ENCODE measurements around the gene PILRB. TPM values are rescaled to one million over a fixed set of nuclear protein-coding genes. Genes with fewer than 3 reads are reported as not detected.

Gene PILRB
- total and polyA plus RNA-seq, 8 donors, result 24.0 to 47.7 (median 44.0) TPM

DNA sequence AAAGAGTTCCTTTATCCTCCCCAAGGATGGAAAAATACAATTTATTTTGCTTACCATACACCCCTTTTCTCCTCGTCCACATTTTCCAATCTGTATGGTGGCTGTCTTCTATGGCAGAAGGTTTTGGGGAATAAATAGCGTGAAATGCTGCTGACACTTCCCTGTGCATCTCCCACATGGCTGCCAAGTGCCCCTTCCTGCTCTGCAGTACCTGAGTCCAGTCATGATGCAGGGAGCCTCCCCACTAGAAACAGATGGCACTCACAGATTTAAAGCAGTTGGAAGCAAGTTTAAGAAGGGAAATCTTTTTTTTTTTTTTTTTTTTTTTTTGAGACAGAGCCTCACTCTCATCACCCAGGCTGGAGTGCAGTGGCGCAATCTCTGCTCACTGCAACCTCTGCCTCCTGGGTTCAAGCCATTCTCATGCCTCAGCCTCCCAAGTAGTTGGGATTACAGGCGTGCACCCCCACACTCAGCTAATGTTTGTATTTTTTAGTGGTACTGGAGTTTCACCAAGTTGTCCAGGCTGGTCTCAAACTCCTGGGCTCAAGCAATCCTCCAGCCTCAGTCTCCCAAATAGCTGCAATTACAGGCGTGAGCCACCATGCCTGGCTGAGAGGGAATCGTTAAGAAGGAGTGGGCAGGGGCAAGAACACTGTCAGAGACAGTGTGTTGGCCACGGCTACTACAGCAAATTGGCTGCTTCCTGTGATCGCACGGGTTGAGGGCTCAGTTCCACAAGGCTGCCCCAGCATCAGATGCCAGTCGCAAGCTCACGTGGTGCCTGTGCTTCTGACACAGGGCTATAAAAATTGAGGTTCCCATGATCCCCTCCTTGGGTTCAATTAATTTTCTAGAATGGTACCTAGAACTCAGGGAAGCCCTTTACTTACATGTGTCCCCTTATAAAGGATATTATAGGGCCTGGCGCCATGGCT is 10.0 kb downstream of the PILRB start:
- DNase-seq (peak in 2 of 4 donors; percentile 57 to 63), ATAC-seq (no peak)
- TF ChIP-seq, protein P1, sequence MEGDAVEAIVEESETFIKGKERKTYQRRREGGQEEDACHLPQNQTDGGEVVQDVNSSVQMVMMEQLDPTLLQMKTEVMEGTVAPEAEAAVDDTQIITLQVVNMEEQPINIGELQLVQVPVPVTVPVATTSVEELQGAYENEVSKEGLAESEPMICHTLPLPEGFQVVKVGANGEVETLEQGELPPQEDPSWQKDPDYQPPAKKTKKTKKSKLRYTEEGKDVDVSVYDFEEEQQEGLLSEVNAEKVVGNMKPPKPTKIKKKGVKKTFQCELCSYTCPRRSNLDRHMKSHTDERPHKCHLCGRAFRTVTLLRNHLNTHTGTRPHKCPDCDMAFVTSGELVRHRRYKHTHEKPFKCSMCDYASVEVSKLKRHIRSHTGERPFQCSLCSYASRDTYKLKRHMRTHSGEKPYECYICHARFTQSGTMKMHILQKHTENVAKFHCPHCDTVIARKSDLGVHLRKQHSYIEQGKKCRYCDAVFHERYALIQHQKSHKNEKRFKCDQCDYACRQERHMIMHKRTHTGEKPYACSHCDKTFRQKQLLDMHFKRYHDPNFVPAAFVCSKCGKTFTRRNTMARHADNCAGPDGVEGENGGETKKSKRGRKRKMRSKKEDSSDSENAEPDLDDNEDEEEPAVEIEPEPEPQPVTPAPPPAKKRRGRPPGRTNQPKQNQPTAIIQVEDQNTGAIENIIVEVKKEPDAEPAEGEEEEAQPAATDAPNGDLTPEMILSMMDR (IDR thresholded peaks at IDR 0.05), result no peak
- Histone ChIP-seq H3K9me3 (no peaks in the 10 kb centered on the region), H3K4me3 (no peak overlapping the region), H3K4me1 (peaks cover 0 to 80% of the 10 kb centered on the region in 2 donors), H3K36me3 (peaks cover 0 to 17% of the 10 kb centered on the region in 2 donors), H3K27me3 (no peaks in the 10 kb centered on the region), H3K27ac (peak overlapping the region; percentile 67 to 92)
- intact Hi-C loops (cut with DNase I), result no loop called here

DNA sequence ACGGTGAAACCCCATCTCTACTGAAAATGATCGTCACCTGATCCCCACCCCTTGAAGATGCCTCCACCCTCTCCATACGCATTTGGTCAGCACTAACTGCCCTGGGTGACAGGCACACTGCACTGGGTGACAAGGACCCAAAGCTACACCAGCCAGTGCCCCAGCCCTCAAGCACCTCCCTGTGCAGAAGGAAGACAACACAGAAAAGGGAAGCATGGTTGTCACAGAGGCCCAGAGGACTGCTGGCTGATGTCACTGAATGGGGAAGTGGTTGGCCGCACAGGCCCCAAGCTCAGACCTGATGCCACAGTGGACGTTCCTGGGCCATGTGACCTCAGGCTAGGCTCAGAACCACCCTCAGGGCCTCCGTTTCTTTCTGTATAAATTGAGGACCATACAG is 11.2 kb downstream of the PILRB start:
- no peaks in the 10 kb centered on the region for H3K27me3 ChIP-seq
- intact Hi-C loops (cut with DNase I), result no loop called here
- H3K4me1 ChIP-seq, result peaks cover 0 to 84% of the 10 kb centered on the region in 2 donors
- H3K27ac ChIP-seq, result peak overlapping the region; percentile 75 to 92
- no peak overlapping the region for H3K4me3 ChIP-seq
- ATAC-seq (peak; percentile 72), DNase-seq (peak in 3 of 4 donors; percentile 21 to 92 (median 91))
- H3K36me3 ChIP-seq, result peaks cover 0 to 6% of the 10 kb centered on the region in 2 donors
- no peaks in the 10 kb centered on the region for H3K9me3 ChIP-seq
- TF ChIP-seq, protein P1 (IDR thresholded peaks at IDR 0.05), result no peak

DNA sequence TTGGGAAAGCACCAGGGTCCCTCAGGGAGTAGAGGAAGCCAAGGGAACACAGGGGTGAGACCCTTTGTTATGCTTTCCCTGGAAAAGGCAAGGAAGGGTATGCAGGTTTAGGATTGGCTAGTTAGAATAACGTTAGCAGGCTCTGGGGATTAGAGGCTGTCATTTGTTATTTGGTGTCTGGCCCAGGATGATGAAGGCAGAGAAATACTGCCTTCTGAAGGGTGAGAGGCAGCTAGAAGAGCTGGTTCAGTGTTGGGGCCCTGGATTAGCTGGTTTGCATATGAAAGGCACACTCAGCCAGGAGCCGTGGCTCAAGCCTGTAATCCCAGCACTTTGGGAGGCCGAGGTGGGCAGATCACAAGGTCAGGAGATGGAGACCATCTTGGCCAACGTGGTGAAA is 12.4 kb downstream of the PILRB start:
- no peaks in the 10 kb centered on the region for H3K27me3 ChIP-seq
- H3K27ac ChIP-seq, result peak overlapping the region; percentile 75 to 92
- H3K36me3 ChIP-seq, result peaks cover 0 to 6% of the 10 kb centered on the region in 2 donors
- peaks cover 0 to 80% of the 10 kb centered on the region in 2 donors for H3K4me1 ChIP-seq
- H3K9me3 ChIP-seq, result no peaks in the 10 kb centered on the region
- intact Hi-C loops (cut with DNase I), result no loop called here
- H3K4me3 ChIP-seq, result no peak overlapping the region
- no peak for ATAC-seq
- DNase-seq, result no peak
- TF ChIP-seq, protein P1 (IDR thresholded peaks at IDR 0.05), result no peak

DNA sequence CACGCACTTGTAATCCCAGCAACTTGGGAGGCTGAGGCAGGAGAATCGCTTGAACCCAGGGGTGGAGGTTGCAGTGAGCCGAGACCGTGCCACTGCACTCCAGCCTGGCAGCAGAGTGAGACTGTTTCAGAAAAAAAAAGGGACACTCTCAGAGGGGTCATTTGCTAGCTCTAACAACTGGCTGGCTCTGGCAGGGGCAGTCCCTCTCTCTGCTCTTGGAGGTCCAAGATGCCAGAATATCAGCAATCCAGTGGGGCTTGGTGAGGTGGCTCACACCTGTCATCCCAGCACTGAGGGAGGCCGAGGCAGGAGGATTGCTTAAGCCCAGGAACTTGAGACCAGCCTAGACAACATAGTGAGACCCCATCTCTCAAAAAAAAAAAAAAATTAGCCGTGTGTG is 12.8 kb downstream of the PILRB start:
- ATAC-seq (no peak), DNase-seq (no peak)
- no peak overlapping the region for H3K4me3 ChIP-seq
- TF ChIP-seq, protein P1 (IDR thresholded peaks at IDR 0.05), result no peak
- intact Hi-C loops (cut with DNase I), result no loop called here
- H3K9me3 ChIP-seq, result no peaks in the 10 kb centered on the region
- peak overlapping the region; percentile 75 to 94 for H3K27ac ChIP-seq
- peaks cover 0 to 78% of the 10 kb centered on the region in 2 donors for H3K4me1 ChIP-seq
- peaks cover 0 to 6% of the 10 kb centered on the region in 2 donors for H3K36me3 ChIP-seq
- no peaks in the 10 kb centered on the region for H3K27me3 ChIP-seq

DNA sequence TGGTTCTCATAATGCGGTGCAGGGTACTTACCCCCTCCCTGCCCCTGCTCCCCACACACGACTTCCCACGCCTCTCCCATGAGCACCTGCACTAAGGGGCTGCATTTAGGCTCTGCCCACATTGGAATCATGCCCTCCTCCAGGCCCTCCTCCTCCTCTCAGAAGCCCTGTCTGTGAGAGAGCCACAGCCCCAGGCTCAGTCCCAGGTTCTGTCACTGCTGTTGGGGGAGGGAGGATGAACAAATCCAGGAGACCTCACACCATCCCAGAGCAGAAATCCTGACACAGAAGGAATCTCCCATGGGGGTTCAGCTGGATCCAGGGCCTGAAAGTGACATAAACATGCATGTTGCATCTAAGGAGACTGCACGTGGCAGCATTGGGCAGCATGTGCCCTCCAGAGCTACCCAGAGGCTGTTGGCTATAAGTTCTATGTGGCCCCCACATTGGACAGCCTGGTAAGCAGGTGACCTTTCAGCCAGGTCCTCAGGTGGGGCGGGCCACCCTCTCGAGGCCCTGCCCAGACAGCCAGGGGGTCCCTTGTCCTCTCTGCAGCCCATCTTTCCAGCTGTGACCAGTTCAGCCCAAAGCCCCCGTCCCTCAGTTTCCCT is 13.7 kb downstream of the PILRB start:
- no peak for ATAC-seq
- no peaks in the 10 kb centered on the region for H3K9me3 ChIP-seq
- H3K4me3 ChIP-seq, result no peak overlapping the region
- no peaks in the 10 kb centered on the region for H3K27me3 ChIP-seq
- no peak for DNase-seq
- intact Hi-C loops (cut with DNase I), result no loop called here
- H3K36me3 ChIP-seq, result peaks cover 0 to 6% of the 10 kb centered on the region in 2 donors
- H3K27ac ChIP-seq, result peak overlapping the region in 1 of 2 donors; percentile 94
- TF ChIP-seq, protein P1 (IDR thresholded peaks at IDR 0.05), result no peak
- H3K4me1 ChIP-seq, result peaks cover 0 to 76% of the 10 kb centered on the region in 2 donors
